Epithelial cell of esophagus (primary cell): ENCODE data around the gene LAMB2.

Experiments
- DNase-seq: peaks from one replicate; pipeline ENCODE4 v3.0.0; 2010; ENCODE audit warnings: low read depth
- H3K4me3 ChIP-seq: 2 replicates; pipeline ENCODE4 v1.5.1; 2011; ENCODE audit warnings: mild to moderate bottlenecking, low read length, control low read depth
- TF ChIP-seq, protein P1 (sequence below): IDR thresholded peaks from 2 replicates; pipeline ENCODE4 v1.5.1; 2011; ENCODE audit warnings: low read depth, mild to moderate bottlenecking, low read length, control low read depth, inconsistent platforms; ENCODE audit not compliant: insufficient read depth; ENCODE audit errors: missing control alignments

LAMB2 gene

DNA sequence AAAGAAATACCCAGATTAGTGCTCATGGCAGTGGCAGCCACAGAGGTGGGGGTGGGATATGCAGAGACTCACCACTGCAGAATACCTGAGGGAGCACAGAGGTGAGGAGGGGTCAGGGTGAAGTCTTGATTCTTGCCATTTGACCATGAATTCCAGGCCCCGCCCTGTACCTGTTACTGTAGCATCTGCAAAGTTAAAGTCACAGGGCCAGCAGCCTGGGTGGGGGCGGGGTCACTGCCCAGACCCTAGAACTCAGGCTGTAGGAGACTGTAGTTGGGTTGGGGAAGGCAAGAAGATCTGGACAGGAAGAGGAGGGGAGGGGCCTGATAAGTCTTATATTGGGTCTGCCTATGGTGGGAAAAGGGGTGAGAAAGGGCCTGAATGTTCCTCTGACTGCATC lies 18.8 kb upstream of the LAMB2 start:
- DNase-seq, result no peak
- TF ChIP-seq, protein P1, sequence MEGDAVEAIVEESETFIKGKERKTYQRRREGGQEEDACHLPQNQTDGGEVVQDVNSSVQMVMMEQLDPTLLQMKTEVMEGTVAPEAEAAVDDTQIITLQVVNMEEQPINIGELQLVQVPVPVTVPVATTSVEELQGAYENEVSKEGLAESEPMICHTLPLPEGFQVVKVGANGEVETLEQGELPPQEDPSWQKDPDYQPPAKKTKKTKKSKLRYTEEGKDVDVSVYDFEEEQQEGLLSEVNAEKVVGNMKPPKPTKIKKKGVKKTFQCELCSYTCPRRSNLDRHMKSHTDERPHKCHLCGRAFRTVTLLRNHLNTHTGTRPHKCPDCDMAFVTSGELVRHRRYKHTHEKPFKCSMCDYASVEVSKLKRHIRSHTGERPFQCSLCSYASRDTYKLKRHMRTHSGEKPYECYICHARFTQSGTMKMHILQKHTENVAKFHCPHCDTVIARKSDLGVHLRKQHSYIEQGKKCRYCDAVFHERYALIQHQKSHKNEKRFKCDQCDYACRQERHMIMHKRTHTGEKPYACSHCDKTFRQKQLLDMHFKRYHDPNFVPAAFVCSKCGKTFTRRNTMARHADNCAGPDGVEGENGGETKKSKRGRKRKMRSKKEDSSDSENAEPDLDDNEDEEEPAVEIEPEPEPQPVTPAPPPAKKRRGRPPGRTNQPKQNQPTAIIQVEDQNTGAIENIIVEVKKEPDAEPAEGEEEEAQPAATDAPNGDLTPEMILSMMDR, result no peak
- no peak overlapping the region for H3K4me3 ChIP-seq

DNA sequence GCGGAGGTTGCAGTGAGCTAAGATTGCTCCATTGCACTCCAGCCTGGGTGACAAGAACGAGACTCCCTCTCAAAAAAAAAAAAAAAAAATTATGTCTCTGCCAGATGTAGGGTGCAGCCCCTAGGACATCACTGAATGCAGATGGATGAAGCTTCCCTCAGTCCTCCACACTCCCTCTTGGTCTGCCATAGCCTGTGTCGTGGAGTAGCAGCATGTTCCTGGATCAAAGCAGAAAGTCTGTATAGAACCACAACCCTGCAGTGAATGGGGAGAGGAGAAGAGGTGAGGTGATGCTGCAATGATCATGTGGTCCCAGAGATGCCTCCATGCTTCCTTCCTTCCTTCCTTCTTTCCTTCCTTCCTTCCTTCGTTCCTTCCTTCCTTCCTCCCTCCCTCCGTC lies 15.3 kb upstream of the LAMB2 start:
- TF ChIP-seq, protein P1, result no peak

DNA sequence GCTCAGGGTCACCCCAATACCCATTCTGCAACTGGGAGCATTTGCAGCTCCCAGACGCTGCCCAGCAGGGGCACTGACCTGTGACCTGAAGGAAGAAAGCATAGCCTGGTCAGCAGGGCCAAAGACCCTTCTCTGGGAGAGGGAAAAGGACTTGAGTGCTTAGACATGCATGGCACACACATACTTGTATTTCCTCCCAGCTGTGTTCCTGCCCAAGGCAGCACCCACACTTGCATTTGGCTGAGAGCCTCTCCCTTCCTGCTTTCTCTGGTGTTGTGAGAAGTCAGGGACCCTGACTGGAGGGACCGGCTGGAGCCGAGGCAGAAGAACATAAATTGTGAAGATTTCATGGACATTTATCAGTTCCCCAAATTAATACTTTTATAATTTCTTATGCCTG lies 7.2 kb upstream of the LAMB2 start:
- no peak for DNase-seq
- no peak overlapping the region for H3K4me3 ChIP-seq
- TF ChIP-seq, protein P1, result no peak

More for the DNA sequence above, 15.3 kb upstream of the LAMB2 start:
- H3K4me3 ChIP-seq, result no peak overlapping the region
- no peak for DNase-seq

DNA sequence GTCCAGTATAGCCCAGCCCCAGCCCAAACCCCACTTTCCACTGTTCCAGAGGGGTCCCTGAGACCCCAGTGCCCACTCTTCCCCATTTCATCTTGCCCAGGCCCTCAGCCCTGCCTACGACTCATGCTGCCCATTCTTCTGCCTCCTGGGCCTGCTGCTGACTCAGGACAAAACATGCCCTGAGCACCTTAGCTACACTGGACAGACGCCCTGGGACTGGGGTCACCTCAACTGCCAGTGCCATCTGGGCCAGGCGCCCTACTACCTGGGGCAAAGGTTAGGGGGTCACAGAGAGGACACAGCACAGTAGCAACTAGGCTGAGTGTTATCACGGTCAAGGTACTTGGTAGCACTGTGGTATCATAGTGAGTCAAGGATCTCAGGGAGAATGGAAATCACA lies 2.6 kb upstream of the LAMB2 start:
- no peak overlapping the region for H3K4me3 ChIP-seq
- TF ChIP-seq, protein P1, result no peak
- no peak for DNase-seq

DNA sequence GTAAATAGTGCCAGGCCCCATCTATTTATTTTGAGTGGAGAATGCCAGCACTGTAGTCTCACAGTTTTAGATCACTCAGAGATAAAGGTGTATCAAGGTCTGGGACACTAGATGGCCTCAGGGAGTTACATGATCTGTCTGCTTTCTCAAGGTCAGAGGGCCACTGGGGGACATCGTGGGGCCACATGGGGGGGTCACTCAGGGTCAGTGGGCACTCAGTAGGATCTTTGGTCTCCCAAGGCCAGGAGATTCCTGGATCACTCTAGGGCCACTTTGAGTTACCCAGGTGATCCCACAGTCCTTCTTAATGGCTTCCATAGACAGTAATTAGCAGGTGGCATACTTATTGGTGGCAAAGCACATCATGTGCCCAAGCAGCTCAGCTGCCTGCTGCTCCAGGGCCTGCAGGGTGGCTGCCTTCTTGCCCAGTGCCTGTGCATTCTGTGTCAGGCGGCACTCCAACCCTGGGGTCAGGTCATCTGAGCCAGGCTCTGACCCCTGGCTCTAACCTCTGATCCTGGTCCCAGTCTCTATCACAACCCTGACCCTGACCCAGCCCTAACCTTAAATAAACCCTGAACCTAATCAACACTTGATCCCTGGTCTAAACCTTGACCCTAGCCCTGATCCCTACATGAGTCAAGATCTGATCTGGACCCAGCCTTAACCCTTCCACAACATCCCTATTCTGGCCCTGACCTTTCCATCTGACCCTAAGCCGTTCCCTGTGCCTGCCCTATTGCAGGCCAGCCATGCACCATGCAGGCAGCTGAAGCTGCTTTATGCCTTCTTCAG lies 1.8 kb upstream of the LAMB2 start:
- no peak overlapping the region for H3K4me3 ChIP-seq
- TF ChIP-seq, protein P1, result no peak
- DNase-seq, result no peak

DNA sequence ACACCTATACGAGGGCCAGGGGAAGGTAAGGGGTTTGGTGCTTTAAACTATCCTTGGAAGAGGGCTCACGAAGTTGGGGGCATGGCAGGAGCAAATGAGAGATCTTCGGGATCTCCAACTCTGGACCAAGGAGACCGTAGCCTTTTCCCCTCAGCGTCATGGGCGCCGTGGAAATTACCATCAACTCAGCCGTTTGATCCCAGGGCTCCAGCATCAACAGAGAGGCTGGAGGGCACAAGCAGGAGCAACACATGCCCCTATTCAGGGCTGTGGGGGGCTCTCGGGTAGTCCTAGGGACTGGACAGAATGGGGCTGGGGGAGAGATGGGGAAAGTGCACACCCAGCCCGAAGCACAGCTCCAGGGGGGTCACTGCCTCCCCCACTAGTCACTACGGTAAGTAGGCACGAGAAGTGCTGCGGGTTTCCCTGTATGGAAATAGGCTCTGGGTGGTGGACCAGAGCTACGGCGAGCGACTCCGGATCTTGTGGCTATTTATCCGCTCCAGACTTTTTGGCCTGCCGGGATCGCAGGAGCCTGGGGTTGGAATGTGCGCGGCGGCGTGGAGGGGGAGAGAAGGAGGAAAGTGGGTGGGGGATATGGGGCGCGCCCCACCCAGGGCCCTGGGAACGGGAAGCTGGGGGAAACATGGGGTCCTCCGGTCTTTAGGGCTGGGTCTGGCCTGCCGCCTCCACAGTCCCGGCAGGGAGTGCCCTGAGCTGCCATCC lies 539 bp upstream of the LAMB2 start:
- H3K4me3 ChIP-seq, result peak overlapping the region; percentile 80
- TF ChIP-seq, protein P1, result no peak
- DNase-seq, result peak; percentile 92
